Ureter (tissue), 1 donor: Measurements from ENCODE around the gene C2orf81. TPM values are rescaled to one million over a fixed set of nuclear protein-coding genes. Genes with fewer than 3 reads are reported as not detected.
"Not testable (repeated sequence)": the region's sequence is repeated elsewhere in the genome, so short reads cannot be mapped to it uniquely, and the experiment has no call there.

Experiments used
- DNase-seq: peaks from one replicate; pipeline ENCODE4 v3.0.0-alpha.2; 2020; ENCODE audit warnings: low spot score
- total RNA-seq: library from RNA; stranded (reverse); gene quantifications from one replicate; pipeline ENCODE4 v1.2.4, GENCODE V29; 2023
- donor health status: DM: yes; HTN: yes; CAD: no.

Gene C2orf81
- total RNA-seq, 1 donor from 2014 or later: 5.5 TPM

DNA sequence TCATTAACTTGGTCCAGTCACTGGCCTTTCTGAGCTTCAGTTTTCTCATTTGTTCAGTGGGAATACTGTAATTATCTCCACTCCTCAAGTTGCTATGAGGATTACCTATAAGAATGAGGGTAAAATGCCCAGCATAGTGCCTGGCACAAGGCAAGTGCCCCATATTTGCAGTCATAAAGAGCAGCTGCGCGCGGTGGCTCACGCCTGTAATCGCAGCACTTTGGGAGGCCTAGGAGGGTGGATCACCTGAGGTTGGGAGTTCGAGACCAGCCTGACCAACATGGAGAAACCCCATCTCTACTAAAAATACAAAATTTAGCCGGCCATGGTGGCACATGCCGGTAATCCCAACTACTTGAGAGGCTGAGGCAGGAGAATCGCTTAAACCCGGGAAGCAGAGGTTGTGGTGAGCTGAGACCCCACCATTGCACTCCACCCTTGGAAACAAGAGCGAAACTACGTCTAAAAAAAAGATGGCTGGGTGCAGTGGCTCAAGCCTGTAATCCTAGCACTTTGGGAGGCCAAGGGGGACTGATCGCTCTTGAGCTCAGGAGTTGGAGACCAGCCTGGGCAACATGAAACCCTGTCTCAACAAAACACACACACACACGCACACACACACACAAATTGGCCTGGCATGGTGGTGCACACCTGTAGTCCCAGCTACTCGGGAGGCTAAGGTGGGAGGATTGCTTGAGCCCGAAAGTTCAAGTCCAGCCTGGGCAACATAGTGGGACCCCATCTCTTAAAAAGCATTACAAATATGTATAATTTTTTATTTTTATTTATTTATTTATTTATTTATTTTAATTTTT, 21.3 kb upstream of the C2orf81 start:
- not testable (repeated sequence) for DNase-seq

DNA sequence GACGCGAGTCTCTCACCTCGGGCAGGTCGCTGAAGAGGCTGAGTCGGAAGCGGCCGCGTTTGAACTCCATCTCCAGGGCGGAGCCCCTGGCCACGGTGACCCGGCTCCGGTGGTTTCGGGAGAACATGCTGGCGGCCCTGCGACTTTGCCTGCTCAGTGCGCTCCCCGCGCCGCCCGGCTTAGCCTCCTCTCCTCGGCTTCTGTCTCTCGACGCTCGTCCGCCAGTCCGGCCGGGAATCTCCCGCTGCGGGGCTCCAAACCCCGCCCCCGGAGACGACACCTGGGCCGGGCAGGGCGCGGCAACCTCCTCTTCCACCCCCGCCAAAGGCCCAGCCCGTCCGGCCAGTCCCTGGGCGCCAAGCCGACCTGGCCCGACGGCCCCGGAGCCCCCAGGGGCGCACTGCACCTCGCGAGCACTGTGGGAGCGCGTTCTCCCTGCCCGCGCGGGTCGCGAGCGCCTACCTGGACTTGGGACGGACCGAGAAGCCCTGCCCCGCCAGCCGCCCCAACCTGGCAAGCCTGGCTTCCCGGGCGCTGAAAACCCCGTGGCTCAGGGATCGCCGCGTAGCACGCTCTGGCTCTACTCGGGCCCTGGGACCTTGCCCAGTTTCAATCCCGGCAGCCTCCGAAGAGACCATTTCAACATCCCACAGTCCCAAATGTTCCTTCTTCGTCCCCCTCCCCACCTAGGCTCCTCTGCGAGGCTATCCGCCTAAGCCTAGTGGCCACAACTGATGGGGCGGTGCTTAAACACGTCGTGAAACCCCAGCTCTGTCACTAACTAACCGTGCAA, 20.5 kb upstream of the C2orf81 start, which contains the start of gene RTKN:
Gene RTKN (minus strand): TSS at position 248 of the 793 bp plus-strand sequence. CDS start 121 bp downstream, at position 127.
- no peak for DNase-seq

DNA sequence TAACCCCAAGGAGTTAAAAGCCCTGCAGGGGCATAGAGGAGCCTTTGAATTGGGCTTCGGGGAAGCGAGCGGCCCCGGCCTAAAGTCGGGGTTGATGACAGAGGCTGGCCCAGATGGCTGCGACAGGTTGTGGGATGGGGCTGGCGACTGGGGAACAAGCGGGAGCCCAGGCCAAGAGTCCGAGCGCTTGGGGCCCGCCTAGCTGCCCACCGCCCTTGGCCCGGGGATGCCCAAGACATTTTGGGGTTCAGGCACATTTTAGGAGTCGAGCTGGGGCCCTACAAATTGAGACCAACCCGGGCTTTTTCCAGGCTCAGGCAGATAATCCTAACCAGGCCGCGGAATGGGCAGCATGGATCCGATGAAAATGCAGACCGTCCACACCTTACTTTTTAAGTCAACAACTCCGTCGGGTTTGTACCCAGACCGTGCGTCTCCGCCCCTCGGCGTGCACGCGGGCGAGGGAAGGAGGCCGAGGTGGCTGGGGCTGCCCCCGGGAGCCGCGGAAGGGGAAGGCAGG, 19.8 kb upstream of the C2orf81 start:
- DNase-seq: no peak

DNA sequence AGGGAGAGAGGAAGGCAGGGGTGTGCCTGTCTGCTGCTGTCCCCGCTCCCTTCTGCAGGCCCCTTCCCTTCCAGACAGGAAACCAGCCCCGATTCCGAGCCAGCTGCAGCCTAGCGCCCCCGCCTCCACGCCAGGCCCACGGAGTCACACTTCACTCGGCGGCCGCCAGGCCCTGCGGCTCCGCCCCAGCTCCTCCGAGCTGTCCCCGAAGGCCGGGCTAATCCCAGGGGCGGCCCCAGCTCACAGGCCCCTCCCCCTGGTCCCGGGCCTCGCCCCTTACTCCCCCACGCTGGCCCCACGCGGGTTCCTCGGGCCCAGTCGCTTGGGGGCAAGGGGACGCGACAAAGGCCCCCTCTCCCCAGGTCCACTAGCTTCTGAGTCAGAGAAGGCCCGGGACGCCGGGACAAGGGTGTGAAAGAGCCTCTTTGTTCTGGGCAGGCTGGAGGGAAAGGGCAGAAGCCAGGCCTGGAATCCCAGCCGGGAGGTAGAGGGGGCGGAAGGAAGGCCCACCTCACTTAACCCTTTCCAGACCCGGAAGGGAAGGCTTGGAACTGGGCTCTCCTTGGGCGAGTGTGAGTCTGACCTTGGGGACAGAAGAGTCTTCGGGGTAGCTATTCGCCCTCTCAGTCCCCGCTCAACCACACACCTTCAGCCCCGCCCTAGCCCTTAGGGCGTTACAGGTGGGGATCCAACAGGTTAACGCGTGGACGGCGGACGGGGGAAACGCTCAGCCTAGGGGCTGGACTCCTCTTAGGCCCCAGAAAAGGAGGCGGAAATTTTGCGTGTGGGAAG, 19.2 kb upstream of the C2orf81 start:
- peak; percentile 88 for DNase-seq

DNA sequence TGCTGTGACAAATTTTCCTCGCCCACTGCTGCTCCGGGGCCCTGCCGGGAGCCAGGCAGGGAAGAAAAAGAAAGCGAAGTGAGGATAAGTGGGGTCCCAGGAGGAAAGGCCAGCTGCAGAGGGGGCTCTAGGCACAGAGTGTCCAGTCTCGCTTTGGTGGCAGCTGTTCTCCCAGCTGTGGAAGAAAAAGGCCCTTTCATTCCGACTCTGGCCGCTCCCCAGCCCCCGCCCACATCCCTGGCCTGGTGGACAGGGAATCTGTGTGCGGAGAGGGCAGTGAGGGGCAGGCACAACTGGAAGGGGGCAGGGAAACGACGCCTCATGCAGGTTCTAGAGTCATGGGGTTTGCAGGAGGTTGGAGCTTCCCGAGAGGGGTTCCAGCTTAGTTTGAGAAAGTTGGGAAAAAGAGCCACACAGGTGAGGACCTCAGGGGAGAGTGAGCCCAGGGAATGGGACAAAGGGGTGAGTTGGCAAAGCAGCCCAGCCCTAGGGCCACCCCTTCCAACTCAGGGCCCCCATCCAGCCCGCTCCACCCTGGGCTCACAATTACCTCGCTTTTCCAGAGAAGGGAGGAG, 18.5 kb upstream of the C2orf81 start:
- peak; percentile 66 for DNase-seq

DNA sequence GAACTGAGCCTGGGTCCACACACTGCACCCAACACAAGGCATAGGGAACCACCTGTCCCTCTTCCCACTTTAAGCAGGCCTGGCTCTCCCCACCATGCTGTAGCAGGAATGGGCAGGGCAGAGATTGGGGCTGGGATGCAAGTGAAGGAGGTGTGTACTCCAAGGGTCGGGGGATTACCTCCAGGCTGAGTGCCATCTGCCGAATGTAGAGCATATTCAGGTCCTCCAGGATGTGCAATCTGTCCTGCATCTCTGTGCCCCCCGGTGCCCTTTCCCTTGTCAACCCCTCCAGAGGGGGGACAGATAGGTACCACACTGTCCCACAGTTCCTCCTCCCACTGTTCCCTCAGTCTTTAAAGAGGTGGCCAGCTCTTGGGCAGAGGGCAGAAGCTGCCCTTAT, 18.0 kb upstream of the C2orf81 start:
- DNase-seq: no peak

DNA sequence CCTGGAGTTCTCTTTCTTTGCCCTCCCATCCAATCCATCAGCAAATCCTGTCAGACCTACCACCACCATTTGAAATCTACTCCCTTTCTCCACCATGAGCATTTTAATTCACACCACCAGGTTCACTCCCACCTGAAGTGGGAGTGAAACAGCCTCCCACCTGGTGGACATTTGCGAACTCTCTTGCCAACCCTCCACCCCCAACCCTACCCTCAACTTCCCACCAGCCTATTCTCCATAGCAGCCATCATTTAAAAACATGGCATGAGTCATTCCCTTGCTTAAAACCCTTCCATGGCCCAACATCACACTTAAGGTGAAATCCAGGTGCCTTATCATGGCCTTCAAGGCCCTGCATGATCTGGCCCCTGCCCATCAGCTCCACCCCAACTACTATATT, 16.8 kb upstream of the C2orf81 start:
- DNase-seq: no peak

DNA sequence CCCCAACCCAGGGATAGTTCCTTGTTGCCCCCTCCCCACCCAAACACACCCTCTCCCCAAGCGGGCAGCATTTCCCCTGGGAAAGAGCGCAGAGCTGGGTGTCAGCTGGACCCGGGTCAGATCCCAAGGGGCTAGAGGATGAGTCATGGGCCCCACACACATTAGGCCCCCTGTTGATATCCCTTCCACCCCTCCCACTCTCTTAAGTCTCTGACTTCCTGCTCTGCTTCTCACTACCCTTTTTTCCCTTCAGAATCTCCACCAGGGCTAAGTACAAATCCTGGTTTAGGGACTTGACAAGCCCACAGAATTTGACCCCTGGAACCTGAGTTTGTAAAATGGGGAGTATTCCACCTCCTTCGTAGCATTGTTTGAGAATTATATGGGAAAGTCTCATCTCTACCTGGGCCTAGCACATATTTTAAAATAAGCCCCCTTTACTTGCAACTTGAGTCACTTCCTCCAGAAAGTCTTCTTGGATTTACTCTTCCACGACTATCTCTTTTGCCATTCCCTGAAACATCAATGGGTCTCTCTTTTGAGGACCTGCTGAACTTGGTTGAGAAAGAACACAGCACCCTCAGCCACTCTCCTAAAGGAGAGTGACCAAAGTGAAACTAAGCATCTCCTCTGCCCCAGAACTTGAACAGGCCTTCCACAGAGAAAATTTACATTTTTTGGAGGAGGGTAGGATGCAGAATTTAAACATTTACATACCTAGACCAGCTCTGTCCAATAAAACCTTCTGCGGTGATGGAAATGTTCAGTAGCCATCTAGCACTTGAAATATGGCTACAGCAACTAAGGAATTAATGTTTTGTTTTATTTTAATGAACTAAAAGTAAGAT, 15.7 kb upstream of the C2orf81 start:
- DNase-seq: no peak

DNA sequence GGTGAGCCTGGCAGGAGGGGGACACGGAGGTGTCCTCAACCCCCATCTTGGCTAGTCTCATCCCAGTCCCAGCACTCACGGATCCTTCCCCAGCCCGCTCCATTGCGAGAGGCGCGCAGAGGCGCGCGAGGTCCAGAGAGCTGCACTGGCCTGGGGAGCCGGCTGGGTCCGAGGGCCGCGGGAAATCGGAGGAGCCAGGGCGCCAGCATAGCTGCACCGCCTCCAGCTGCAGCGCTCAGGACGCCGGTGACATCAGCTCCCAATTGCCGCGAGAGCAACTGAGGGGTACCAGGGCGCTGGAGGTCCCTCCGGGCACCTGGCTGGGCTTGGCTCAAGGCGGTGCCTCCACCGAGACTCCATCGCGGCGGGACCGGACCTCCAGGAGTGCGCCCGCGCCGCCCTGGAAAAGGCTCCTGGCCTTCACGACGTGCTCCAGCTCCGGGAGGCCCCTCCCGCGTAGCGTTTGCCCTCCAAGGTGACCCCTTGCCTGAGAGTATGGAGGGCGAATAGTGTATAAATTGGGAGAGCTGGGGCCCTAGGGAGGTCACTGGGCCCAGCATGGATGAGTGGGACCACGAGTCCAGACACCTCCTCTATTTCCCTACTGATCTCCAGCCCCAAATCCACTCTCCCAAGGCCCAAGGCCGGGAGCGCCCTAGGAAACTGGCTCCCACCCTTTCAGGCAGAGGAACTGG, 14.8 kb upstream of the C2orf81 start:
- no peak for DNase-seq

DNA sequence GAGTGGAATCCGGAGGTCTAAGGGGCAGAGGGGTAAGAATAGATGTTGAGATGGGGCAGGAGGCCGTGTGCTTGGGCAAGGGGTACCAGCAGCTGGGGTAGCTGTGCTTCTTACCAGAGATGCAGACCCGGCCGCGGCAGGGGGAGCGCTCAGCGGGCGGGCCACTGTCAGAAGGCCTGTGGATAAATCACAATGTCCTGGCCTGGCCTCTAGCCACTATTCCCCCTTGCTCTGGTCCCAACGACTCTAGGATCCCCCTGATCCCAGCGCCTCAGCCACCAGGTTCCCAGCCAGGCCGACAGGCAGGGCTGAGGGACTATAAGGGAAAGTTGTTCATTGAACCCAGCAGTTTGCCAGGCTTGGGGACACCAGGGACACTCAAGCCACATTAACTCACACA, 9.1 kb upstream of the C2orf81 start:
- no peak for DNase-seq

DNA sequence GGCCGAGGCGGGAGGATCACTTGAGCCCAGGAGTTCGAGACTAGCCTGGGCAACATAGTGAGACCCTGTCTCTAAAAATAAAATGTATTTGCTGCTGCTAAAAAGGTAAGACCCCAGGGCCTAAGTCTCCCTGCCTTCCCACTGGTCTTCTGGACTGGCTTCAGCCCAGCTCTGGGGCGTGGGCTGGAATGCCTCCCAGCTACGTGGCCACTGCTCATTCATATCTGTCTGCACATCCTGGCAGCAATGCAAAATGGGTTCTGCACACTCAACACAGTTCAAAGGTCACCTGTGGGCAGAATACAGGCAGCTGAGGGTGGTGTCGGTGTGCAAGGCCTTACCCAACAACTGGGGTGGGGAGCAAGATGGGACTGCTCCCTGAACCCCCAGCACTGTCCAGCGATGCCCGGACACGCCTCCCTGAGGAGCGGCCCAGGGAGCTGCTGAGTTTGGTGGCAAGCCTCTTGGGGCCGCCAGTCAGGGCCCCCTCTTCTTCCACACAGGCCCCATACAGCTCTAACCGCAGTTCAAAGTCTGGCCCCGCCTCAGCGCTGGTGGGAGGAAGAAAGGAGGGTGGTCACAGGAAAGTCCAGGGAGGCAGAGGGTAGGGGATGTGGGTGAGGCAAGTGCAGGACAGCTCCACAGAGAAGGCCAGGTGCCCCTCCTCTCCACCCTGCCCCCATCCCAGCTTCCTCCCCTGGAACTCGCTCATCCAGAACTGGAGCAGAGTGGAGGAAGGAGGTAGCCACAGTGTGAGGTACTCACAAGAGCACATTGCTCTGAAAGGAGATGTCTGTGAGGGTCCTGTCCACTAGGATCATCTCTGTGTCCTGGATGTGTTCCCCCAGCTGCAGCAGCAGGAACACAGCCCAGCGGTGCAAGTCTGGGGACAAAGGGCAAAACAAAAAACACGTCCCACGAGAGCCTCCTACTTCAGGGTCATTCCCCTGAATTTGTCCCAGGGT, 8.3 kb upstream of the C2orf81 start:
- no peak for DNase-seq

DNA sequence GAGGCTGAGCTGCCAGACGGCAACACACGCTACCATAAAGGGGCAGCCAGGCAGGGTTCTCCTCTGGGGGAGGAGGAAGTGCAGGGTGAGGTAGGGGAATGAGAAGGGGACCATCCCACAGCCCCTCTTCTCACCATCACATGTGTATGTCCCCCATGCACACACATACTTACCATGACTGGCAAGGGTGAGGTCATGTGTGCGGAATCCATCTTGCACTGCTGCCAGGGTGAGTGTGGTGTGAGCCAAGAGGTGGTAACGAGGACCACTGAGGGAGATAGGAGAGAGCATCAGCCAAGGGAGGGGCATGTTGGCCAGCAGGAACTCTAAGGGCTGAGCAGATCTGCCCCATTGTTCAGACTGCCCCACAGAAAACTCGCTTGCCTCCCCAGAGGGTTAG, 7.3 kb upstream of the C2orf81 start:
- DNase-seq: no peak

DNA sequence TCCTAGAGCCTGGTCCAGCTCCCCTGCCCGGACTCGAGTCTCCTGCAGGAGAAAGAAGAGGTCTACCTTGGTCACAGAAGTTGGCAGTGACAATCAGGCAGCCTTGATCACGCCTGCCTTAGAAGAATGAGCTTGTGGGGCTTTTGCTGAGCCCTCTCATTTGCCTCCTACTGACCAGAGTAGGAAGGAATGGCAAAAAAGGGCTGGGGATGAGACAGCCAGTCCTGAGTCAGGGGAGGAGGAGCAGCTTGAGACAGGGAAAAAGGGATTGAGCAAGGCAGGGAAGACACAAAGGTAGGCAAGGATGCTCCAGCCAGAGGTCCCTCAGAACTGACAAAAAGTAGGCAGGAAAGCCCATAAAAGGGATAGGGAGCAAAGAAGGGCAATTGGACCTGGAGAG, 6.1 kb upstream of the C2orf81 start:
- no peak for DNase-seq

DNA sequence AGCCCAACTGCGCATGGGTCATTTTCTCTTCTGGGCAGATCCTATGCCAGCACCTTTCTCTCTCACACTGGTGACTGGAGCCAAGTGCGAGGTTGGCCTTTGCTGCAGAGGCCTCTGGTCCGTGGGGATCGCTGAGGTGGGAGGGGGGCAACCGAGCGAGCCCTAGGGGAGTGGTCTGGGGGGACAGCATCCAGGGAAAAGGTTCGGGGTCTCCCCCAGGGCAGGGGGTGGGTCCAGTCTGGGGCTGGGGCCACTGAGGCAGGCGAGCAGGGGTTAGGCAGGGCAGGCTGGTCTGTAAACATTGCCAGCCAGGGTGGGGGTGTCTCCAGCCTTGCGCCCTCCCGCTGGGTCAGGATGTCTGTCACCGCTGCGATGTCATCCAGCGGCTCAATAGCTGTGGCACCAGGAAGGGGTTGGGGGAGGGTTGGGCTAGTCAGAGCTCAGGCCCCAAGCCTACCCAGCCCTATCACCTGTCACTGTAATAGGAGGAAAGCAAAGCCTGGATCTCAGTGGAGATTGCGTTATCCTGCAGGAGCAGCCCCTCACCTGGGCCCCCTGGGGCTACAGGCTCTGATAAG, 4.9 kb upstream of the C2orf81 start:
- no peak for DNase-seq

DNA sequence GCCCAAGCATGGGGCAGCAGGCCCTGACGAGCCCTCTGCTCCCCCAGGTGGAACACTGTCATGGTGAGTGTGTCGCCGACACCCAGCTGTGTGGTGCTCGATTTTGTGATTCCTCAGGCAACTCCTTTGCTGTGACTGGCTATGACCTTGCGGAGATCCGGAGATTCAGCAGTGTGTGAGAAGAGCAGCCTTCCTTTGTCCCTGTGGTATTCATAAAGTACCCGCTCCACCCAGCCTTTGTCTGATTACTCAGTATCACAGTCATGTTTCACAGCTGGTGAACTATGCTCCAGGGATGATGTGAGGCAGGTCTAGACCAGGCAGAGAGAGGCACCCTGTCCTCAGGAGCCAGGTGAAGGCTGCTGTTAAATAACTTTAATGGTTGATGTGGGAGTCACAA, 4.1 kb upstream of the C2orf81 start:
- DNase-seq: no peak

DNA sequence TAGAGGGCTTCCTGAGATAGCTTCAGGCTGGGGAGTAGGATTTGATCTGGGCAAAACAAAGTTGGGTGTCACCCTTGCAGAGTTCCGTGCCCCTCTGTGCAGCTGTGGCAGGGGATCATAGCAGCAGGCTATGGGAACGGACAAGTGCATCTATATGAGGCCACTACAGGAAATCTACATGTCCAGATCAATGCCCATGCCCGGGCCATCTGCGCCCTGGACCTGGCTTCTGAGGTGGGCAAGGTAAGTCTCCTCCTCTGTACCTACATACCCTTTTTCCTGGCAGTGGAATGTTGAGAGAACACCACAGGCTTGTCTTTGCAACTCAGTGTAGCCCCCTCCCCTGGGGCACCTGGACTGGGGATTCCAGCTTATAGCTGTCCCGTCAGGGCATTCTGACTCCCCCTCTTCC, 3.6 kb upstream of the C2orf81 start:
- DNase-seq: no peak

DNA sequence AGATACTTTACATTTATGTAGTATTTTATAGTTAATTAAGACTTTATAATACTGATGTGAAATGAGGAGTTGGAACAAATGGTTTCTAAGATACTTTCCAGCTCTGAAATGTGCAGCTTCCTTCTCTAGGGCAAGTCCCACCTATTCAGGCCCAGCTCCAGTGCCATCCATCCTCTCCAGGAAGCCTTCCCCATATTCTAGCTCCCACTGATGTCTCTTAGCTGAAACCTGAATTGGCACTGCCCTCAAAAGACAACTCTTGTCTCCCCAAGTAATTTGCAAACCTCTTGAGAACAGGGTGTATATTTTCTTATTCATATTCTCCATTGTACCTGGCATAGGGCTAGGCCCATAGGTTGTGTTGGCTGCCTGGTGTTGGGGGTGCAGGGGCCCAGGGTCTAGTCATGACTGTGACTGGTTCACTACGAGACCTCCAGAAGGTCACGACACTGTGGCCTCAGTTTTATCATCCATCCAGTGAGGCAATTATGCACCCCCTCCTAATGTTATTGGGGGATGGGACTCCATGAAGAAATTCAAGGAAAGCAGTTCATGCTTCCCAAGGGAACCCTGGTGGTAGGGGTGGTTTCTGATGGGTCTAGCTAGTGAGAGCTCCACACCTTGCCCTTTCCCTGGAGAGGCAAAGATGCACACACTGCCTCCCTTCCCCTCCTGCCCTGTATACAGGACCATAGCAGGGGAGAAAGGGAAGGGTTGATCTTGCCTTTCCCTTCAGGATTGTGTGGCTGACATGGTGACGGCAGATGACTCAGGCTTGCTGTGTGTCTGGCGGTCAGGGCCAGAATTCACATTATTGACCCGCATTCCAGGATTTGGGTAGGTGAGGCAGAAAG, 2.9 kb upstream of the C2orf81 start:
- no peak for DNase-seq
